GM18858 (cell line): Measurements from ENCODE around the gene HLA-G.
"Not testable (repeated sequence)": the region's sequence is repeated elsewhere in the genome, so short reads cannot be mapped to it uniquely, and the experiment has no call there.

ENCODE experiments used
- ATAC-seq: cut with Tn5 transposase; IDR thresholded peaks from one replicate; pipeline ENCODE4 v1.9.1; 2021; ENCODE audit not compliant: unreplicated experiment

The HLA-G gene

DNA sequence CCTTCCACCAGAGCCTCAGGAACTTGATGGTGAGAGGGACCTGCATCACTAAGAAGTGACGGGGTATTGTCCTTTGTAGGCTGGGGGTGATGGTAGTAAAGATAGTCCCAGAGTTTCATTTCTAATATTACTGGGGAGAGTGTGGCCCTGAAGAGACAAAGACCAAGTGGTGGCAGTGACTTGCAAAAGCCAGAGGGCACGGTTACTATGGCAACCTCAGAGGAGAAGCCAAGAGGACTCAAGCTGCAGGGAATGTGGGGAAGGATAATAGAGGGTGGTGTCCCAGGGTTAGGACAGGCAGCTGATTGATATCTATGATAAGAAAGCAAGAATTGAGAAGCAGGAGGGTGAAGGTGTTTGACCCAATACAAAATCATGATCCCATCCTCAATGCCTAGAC is 42.5 kb downstream of the HLA-G start:
- no peak for ATAC-seq

- no peak for ATAC-seq
Measured at GRCh38 chr6:29872791-29873190, 45.2 kb downstream of the HLA-G start.

DNA sequence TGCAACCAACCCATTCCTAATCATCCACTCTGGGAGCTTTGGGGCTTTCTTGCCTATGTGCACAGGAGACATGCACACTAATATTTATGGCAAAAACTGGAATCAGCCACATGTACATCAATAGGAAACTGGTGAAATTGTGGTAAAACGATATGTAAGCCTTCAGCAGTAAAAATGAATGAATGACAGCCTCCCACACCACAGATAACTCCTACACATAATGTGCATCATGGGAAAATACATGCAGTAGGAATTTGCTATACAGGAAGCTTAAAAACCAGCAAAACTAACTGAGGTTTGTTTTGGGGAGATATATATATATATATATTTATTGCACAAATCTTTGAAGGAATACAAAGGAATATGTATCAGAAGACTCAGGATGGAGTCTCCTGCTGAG is 47.6 kb downstream of the HLA-G start:
- ATAC-seq = no peak

- ATAC-seq = not testable (repeated sequence)
Measured at GRCh38 chr6:29875734-29876133, 48.1 kb downstream of the HLA-G start.
